HG02571 (cell line): Measurements from ENCODE around the gene BRINP2.

Experiments
- ATAC-seq: cut with Tn5 transposase; IDR thresholded peaks from one replicate; pipeline ENCODE4 v1.9.1; 2021; ENCODE audit warnings: mild to moderate bottlenecking, moderate library complexity; ENCODE audit not compliant: unreplicated experiment

Gene BRINP2, protein sequence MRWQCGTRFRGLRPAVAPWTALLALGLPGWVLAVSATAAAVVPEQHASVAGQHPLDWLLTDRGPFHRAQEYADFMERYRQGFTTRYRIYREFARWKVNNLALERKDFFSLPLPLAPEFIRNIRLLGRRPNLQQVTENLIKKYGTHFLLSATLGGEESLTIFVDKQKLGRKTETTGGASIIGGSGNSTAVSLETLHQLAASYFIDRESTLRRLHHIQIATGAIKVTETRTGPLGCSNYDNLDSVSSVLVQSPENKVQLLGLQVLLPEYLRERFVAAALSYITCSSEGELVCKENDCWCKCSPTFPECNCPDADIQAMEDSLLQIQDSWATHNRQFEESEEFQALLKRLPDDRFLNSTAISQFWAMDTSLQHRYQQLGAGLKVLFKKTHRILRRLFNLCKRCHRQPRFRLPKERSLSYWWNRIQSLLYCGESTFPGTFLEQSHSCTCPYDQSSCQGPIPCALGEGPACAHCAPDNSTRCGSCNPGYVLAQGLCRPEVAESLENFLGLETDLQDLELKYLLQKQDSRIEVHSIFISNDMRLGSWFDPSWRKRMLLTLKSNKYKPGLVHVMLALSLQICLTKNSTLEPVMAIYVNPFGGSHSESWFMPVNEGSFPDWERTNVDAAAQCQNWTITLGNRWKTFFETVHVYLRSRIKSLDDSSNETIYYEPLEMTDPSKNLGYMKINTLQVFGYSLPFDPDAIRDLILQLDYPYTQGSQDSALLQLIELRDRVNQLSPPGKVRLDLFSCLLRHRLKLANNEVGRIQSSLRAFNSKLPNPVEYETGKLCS

GRCh38 chr1:177170756-177171535 lies at the start of gene BRINP2:
TSS of gene BRINP2 (plus strand) at chr1:177170958. CDS start at chr1:177229877, 58,919 bp downstream.
- ATAC-seq = no peak

DNA sequence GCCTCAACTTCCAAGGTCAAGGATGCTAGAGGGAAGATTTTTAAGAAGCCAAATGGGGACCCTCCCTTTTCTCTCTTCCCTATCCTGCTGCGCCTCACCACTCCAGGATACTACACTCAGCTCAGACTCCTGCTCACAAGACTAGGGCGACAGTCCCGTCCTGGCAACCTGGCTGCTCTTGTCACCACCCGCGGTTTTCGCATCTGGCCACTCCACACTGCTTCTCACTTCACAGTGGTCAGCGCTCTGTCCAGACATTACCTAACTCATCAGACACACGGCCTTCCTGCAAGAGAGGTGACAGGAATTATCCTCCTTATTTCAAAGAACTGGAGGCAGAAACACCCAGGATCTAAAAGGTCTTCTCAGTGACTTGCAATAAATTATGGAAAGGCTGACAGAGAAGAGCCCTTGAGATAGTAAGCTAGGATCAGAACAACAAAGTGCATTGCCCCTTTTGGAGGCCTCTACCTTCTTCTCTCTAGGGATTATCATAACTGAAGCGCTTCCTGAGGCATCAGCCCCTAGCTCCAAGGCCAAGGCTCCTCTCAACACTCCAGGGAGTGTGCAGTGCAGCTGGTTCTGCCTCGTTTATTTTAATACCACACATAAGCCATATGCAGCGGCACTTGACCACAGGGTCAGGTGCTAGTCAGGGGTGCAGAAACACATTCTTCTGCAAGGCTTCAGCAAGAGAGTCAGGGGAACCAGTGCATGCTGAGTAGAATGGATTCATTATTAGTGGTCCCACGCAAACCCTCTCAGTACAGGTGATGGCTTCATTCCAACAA lies 48.1 kb upstream of the BRINP2 start:
- ATAC-seq = no peak

- no peak for ATAC-seq
Measured at GRCh38 chr1:177124577-177125278, 46.0 kb upstream of the BRINP2 start.

DNA sequence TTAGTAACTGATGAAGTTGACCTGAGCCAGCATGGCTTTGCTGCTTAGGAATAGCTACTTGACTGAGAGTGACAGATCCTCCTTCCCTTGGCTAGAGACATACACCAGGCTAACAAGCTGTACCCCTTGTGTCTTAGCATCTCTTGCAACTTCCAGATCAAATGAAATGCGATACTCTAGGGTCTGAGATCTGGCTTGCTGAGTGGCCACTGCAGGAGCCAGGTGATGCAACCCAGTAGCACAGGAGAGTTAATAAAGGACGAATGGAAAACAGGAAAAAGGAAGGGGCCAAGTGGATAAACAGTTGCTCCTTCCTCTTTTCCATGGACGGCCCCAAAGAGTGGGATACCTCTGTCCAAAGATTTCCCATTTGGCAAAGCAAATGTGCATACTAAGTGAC lies 44.5 kb upstream of the BRINP2 start:
- ATAC-seq = no peak

GRCh38 chr1:177128665-177129281 lies 42.0 kb upstream of the BRINP2 start:
- no peak for ATAC-seq

DNA sequence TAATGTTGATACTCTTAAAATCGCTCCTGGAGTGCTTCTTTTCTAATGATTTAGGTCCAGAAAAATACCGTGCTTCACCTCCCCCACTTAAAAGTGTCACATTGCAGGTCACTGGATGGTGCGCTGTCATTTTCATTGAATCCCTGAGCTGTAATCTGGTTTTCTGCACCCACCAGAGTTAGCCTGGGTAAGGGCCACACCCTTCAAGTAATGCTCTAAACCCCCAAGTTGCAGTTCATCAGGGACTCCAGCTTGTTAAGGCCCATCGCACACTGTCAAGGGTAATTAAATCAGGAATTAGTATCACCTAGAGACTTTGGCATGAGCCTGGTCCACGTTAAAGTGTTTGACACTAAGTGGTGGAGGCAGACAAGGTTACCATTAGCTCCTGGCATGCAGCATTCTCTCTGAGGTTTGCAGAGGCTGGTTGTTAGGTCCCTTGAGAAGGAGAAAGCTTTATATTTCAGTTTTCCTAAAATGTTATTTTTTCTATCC lies 40.3 kb upstream of the BRINP2 start:
- no peak for ATAC-seq

DNA sequence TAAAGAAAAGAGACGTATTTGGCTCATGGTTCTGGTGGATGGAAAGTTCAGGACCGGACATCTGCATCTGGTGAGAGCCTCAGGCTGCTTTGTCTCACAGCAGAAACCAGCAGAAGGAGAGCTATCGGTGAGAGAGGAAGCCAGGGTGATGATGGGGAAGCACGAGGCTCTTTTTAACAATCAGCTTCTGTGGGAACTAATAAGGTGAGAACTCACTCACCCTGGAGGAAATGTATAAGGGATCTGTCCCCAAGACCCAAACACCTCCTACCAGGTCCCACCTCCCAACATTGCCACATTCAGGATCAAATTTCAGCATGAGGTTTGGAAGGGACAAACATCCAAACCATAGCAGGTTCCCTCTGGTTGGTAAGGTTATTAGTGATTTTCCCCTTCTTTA lies 39.0 kb upstream of the BRINP2 start:
- no peak for ATAC-seq

GRCh38 chr1:177132141-177132540 lies 38.6 kb upstream of the BRINP2 start:
- no peak for ATAC-seq

- ATAC-seq = no peak
Measured at GRCh38 chr1:177133977-177134538, 36.7 kb upstream of the BRINP2 start.

GRCh38 chr1:177135250-177135649 lies 35.5 kb upstream of the BRINP2 start:
- ATAC-seq = no peak

DNA sequence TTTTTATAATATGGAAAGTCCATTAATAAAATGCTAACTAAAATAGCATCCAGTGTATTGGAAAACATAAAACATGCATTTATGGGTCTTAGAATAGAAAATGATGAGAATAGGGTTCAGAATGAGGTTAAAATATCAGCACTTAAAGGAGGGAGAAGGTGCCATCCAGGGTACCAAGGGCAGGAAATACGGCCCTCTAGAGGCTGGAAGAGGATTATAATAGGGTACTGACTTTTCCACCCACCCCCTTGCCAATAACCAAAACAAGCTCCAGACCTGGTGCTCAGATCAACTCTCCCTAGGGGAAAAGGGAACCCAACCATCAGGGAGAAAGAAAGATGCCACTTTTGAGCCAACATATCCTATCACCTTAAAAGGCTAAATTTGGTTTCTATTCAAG lies 32.9 kb upstream of the BRINP2 start:
- ATAC-seq = no peak

GRCh38 chr1:177138347-177138746 lies 32.4 kb upstream of the BRINP2 start:
- ATAC-seq = no peak

GRCh38 chr1:177142010-177142409 lies 28.7 kb upstream of the BRINP2 start:
- no peak for ATAC-seq

DNA sequence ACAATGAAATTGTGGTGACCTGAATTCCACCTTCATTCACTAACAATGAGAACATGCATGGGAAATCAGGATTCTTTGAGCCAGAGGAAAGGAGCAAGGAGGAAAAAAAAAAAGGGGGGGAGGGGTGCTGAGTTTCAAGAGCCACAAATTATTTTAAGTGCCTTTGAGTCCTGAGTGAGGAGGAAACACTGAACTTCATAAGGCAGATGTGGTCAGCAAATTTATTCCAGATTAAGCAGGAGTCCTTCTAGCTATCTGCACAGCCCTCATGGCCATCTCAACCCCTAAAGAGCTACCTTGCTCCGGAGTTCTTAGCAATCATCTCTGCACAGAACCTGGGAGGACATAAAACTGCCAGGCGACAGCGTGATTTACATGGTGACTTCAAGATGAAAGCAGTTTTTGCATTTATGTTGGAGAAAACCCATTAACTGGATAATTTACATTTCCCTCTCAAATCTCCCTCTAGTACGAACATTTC lies 27.9 kb upstream of the BRINP2 start:
- ATAC-seq = no peak

DNA sequence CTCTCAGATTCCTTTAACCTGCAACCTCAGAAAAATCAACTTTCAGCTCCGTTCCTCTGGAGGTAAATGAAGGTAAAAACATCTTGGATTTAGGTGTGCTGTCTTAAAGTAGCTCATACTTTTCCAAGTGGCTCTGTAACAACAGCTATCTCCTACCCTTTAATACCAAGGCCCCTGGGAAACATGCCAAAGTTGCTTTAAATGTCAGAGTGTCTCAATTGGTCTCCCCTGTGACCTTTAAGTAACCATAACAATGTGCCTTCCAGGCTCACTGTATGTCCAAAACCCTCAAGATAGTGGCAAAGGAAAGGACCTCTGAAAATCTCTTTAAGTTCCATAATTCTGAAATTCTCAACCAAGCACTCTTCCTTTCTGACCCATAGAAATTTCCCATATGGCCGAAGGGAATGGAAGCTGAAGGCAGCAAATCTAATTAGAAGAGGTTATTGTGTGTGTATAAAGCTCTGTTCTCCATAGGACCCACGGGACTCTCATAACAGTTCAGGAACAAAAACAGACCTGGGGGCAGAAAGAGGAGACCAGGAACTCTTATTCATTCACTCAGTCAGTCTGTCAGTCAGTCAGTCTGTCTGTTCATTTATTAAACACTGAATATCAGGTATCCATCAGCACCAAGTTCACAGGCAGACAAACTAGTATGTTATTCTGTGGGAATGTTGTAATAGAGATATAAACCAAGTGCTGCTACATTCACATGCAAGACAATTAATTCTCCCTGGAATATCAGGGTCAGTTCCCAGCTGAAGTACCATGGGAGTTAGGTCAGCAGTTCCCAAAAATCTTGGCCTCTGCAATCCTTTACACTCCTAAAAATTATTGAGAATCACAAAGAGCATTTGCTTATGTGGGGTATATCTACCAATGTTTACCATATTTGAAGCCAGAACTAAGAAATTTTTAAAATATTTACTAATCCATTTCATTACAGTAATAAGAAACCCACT lies 25.4 kb upstream of the BRINP2 start:
- ATAC-seq = no peak

DNA sequence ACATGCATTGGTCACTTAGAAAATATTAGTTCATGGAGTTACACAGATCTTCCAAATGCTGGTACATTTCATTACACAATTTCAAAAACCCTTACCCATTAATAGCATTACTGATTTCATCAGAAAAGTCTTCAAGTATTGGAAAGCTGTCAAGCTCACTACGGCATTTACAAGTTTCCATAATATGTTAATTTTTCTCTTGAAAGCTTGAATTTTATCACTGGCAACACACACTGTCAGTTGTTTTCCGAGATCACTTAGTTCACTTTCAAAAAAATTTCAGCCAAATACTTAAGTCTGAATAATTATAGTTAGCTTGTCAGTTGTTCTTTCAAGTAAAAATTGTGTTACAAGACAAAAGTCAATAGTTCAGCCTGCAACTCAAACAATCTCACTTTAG lies 24.3 kb upstream of the BRINP2 start:
- no peak for ATAC-seq

GRCh38 chr1:177162243-177162642 lies 8.5 kb upstream of the BRINP2 start:
- no peak for ATAC-seq
